HepG2 (cell line): ENCODE data around the gene GFRA1. TPM values are rescaled to one million over a fixed set of nuclear protein-coding genes. Genes with fewer than 3 reads are reported as not detected.

Experiments used
- ATAC-seq: fragments of 200-7000 bp; cut with Tn5 transposase; 3 replicates; pipeline ENCODE4 v1.9.1; 2020; ENCODE audit warnings: mild to moderate bottlenecking, moderate library complexity
- BruUV-seq: library from RNA; stranded (reverse); fragments of 400-500 nt; replicated peaks from 2 replicates; lab custom pipeline; 2021; lab: Mats Ljungman, UMichigan
- CTCF ChIA-PET: fragments of 300-600 bp; formaldehyde crosslinking; extraction: SDS; loops from one replicate; lab custom pipeline; 2021; ENCODE audit warnings: low total read pairs, inconsistent platforms, low intra/inter-chr PET ratio; lab: Yijun Ruan, JAX
- POLR2A ChIA-PET: fragments of 350-600 bp; sonication (Branson Sonifier 250); formaldehyde crosslinking; loops from one replicate; lab custom pipeline; 2020; ENCODE audit warnings: antibody characterized with exemption, inconsistent platforms; lab: Yijun Ruan, JAX
- DNase-seq: peaks from one replicate; pipeline ENCODE4 v3.0.0-alpha.2; 2015; ENCODE audit warnings: low spot score
- FAIRE-seq: peaks from 3 replicates; lab custom pipeline; 2011; peaks lifted over from hg19 to GRCh38; lab: Jason Lieb, UNC
- H2AFZ ChIP-seq: one replicate; pipeline ENCODE4 v1.6.1; 2011; ENCODE audit warnings: low read length, inconsistent platforms
- H3K27ac ChIP-seq: fragments of 300-600 bp; 3 replicates; pipeline ENCODE4 v1.8.0; 2011; ENCODE audit warnings: mixed run types, mild to moderate bottlenecking, mixed read lengths, low read length, inconsistent platforms; ENCODE audit not compliant: insufficient read depth; ENCODE audit errors: extremely low read length
- H3K27me3 ChIP-seq, 2 experiments: fragments of 200-600 bp in 1 of 2; 2 replicates in 1 of 2; 3 replicates in 1 of 2; pipeline versions ENCODE4 v1.6.0 to v1.8.0; 2011; ENCODE audit warnings: low read length in 2 of 2, mild to moderate bottlenecking in 2 of 2, moderate library complexity in 2 of 2, inconsistent platforms in 1 of 2; ENCODE audit not compliant: insufficient read depth in 2 of 2, control insufficient read depth in 1 of 2
- H3K36me3 ChIP-seq, 2 experiments: fragments of 200-600 bp in 1 of 2; replicated peaks in 1 of 2; 2 replicates in 1 of 2; 3 replicates in 1 of 2; pipeline versions ENCODE4 v1.5.1 to v1.8.0; 2011; ENCODE audit warnings: low read length in 2 of 2, inconsistent platforms in 1 of 2; ENCODE audit not compliant: insufficient read depth in 2 of 2, control insufficient read depth in 1 of 2
- H3K4me1 ChIP-seq: 2 replicates; pipeline ENCODE4 v1.5.1; 2012; ENCODE audit warnings: low read length, inconsistent platforms; ENCODE audit not compliant: insufficient read depth
- H3K4me2 ChIP-seq: 2 replicates; pipeline ENCODE4 v1.6.0; 2011; ENCODE audit warnings: low read depth, low read length, inconsistent platforms
- H3K4me3 ChIP-seq, 3 experiments: fragments of 200-600 bp in 1 of 3; sonication (generic), shearing (Covaris generic) in 1 of 3; replicated peaks in 1 of 3; 2 replicates each; pipeline ENCODE4 v1.5.1; 2011 to 2016; ENCODE audit warnings: low read length in 3 of 3, inconsistent platforms in 2 of 3, low read depth in 2 of 3, mild to moderate bottlenecking in 2 of 3, control low read depth in 1 of 3, mixed read lengths in 1 of 3; ENCODE audit not compliant: insufficient read depth in 1 of 3
- H3K79me2 ChIP-seq: one replicate; pipeline ENCODE4 v1.6.1; 2011; ENCODE audit warnings: low read length, inconsistent platforms; ENCODE audit not compliant: insufficient read depth
- H3K9ac ChIP-seq: 2 replicates; pipeline ENCODE4 v1.6.0; 2011; ENCODE audit warnings: mild to moderate bottlenecking, low read depth, low read length, inconsistent platforms; ENCODE audit not compliant: insufficient read depth
- H3K9me3 ChIP-seq: 2 replicates; pipeline ENCODE4 v1.5.1; 2012; ENCODE audit warnings: mild to moderate bottlenecking, low read length
- H4K20me1 ChIP-seq: 2 replicates; pipeline ENCODE4 v1.6.0; 2011; ENCODE audit warnings: inconsistent platforms, mild to moderate bottlenecking, low read length, moderate library complexity; ENCODE audit not compliant: insufficient read depth
- AHR ChIP-seq: IDR thresholded peaks from 2 replicates; pipeline ENCODE4 v1.6.1; 2018; ENCODE audit warnings: missing genetic modification reagents, missing compliant biosample characterization
- DNMT3B ChIP-seq: conservative IDR thresholded peaks from 2 replicates; pipeline ENCODE4 v1.6.1; 2016; ENCODE audit warnings: missing biosample characterization, control low read depth
- GPBP1L1 ChIP-seq: sonication (generic); formaldehyde crosslinking; IDR thresholded peaks from 2 replicates; pipeline ENCODE4 v1.5.0; 2020; ENCODE audit warnings: mild to moderate bottlenecking, missing genetic modification reagents
- HNRNPLL ChIP-seq: fragments of 200-400 bp; formaldehyde crosslinking; IDR thresholded peaks from 2 replicates; pipeline ENCODE4 v1.6.1; 2017; ENCODE audit warnings: mild to moderate bottlenecking, low read depth, low read length; ENCODE audit not compliant: poor library complexity, severe bottlenecking
- KDM2A ChIP-seq: sonication (generic); formaldehyde crosslinking; IDR thresholded peaks from 2 replicates; pipeline ENCODE4 v1.4.0; 2020; ENCODE audit warnings: low read depth, missing genetic modification reagents, borderline replicate concordance
- PAF1 ChIP-seq: IDR thresholded peaks from 2 replicates; pipeline ENCODE4 v1.6.1; 2016; ENCODE audit warnings: missing genetic modification reagents, missing compliant biosample characterization
- POLR2AphosphoS2 ChIP-seq: IDR thresholded peaks from 2 replicates; pipeline ENCODE4 v1.6.1; 2011; ENCODE audit warnings: low read depth, low read length, improper control_type of control experiment
- RCOR2 ChIP-seq: IDR thresholded peaks from 2 replicates; pipeline ENCODE4 v1.6.1; 2016; ENCODE audit warnings: missing biosample characterization, missing genetic modification reagents
- ZBTB2 ChIP-seq: sonication (generic); formaldehyde crosslinking; IDR thresholded peaks from 2 replicates; pipeline ENCODE4 v1.8.0; 2022; ENCODE audit warnings: low read depth, missing genetic modification reagents
- ZFP41 ChIP-seq: sonication (generic); formaldehyde crosslinking; IDR thresholded peaks from 2 replicates; pipeline ENCODE4 v1.4.0; 2020; ENCODE audit warnings: mild to moderate bottlenecking, missing genetic modification reagents, borderline replicate concordance
- ZNF761 ChIP-seq: sonication (generic); formaldehyde crosslinking; conservative IDR thresholded peaks from 2 replicates; pipeline ENCODE4 v1.4.0; 2020; ENCODE audit warnings: mild to moderate bottlenecking, missing genetic modification reagents
- ZNF772 ChIP-seq: sonication (generic); formaldehyde crosslinking; IDR thresholded peaks from 2 replicates; pipeline ENCODE4 v1.5.0; 2020; ENCODE audit warnings: mild to moderate bottlenecking, missing genetic modification reagents
- WGBS: methylation state at CpG from one replicate; pipeline ENCODE4 v1.1.6; 2017; ENCODE audit warnings: low lambda C conversion rate; 5-methylcytosine and 5-hydroxymethylcytosine counted together
- in situ Hi-C: cut with HindIII; loops from 2 replicates; pipeline ENCODE4 v1.10.0; 2017; ENCODE audit warnings: low pct_unique_long_range_greater_than_20kb; ENCODE audit not compliant: extremely low pct_ligation_motif_present
- intact Hi-C: fragments of 100-400 bp; cut with micrococcal nuclease; formaldehyde crosslinking; loops from one replicate; pipeline ENCODE4 v1.10.0; 2022; ENCODE audit not compliant: unreplicated experiment
- polyA plus RNA-seq, 8 experiments: library from polyadenylated mRNA; depleted of rRNA in 3 of 8; stranded (reverse) in 7 of 8; unstranded in 1 of 8; fragments of >200 nt; fragmentation: Illumina TruSeq in 4 of 8; extraction: Trizol in 4 of 8; gene quantifications; 2 replicates each; pipeline versions ENCODE4 v1.2.1 to v1.2.3, GENCODE V29; 2011 to 2016; ENCODE audit warnings: low read depth in 4 of 8, missing spikeins in 1 of 8, mixed read lengths in 1 of 8; ENCODE audit not compliant: insufficient read depth in 1 of 8
- total RNA-seq, 5 experiments: library from RNA; depleted of rRNA; stranded (reverse); fragments of >200 nt; fragmentation: Illumina TruSeq; extraction: Trizol; gene quantifications; 2 replicates each; pipeline ENCODE4 v1.2.3, GENCODE V29; 2016; ENCODE audit warnings: low read depth in 1 of 5
- TF ChIP-seq, protein P1 (sequence below): sonication (generic); formaldehyde crosslinking; IDR thresholded peaks from 2 replicates; pipeline ENCODE4 v1.8.0; 2022; ENCODE audit warnings: mild to moderate bottlenecking, missing genetic modification reagents; ENCODE audit not compliant: insufficient replicate concordance
- TF ChIP-seq, protein P2 (sequence below): IDR thresholded peaks from 2 replicates; pipeline ENCODE4 v1.6.1; 2018; ENCODE audit warnings: missing genetic modification reagents

GFRA1 gene
- total and polyA plus RNA-seq, 2 of the 13 experiments (the other 11 are each of a cell fraction or from before 2014, with no cell fraction given) = not detected

DNA sequence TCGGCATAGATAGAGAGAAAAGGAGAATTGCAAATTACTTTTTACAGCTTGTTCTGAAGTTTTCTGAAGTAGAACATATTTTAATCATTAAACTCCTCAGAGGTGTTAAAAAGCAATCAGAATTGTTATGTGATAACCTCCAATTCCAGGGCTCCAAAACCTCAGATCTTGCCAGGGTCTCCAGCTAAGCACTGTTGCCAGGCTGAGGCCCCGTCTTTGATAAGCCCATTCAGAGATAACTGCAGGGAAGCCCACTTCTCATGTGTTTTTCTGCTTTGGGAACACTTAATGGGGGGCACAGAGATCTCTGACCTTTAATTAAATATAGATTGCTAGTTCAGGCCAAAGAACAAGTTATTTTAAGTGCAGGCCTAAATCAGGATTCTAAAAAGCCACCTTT, 40.4 kb downstream of the GFRA1 start:
- 1% methylated on average over 2 of the region's 2 CpGs for WGBS
- ChIA-PET CTCF (no interaction called here), POLR2A (no interaction called here)
- DNase-seq (no peak), ATAC-seq (no peak), FAIRE-seq (no peak)
- BruUV-seq = no TSS peak
- no peaks in the 10 kb centered on the region for H4K20me1 ChIP-seq
- H3K27ac ChIP-seq = no peak overlapping the region
- H2AFZ ChIP-seq = no peak overlapping the region
- H3K4me3 ChIP-seq = no peak overlapping the region
- H3K79me2 ChIP-seq = no peaks in the 10 kb centered on the region
- intact Hi-C loops (no loop called here), in situ Hi-C loops (no loop called here)
- no peak overlapping the region for H3K4me2 ChIP-seq
- no peak overlapping the region for H3K9ac ChIP-seq
- H3K4me1 ChIP-seq = no peaks in the 10 kb centered on the region
- no peaks in the 10 kb centered on the region for H3K27me3 ChIP-seq
- no peak for TF ChIP-seq GPBP1L1 (CRISPR knock-in tag)
- TF ChIP-seq, all 625 proteins: peak for 0
- H3K36me3 ChIP-seq = no peaks in the 10 kb centered on the region
- no peaks in the 10 kb centered on the region for H3K9me3 ChIP-seq

- H3K79me2 ChIP-seq = no peaks in the 10 kb centered on the region
- no peak overlapping the region for H3K9ac ChIP-seq
- intact Hi-C loops (no loop called here), in situ Hi-C loops (no loop called here)
- H3K4me1 ChIP-seq = no peaks in the 10 kb centered on the region
- WGBS = 81% methylated on average over 6 of the region's 6 CpGs
- no peak overlapping the region for H3K4me3 ChIP-seq
- FAIRE-seq (no peak), DNase-seq (no peak), ATAC-seq (no peak)
- H3K4me2 ChIP-seq = no peak overlapping the region
- no TSS peak for BruUV-seq
- H4K20me1 ChIP-seq = no peaks in the 10 kb centered on the region
- H3K27me3 ChIP-seq = no peaks in the 10 kb centered on the region
- no peak overlapping the region for H3K27ac ChIP-seq
- TF ChIP-seq HNRNPLL = no peak
- TF ChIP-seq ZBTB2 (CRISPR knock-in tag) = no peak
- TF ChIP-seq DNMT3B (CRISPR knock-in tag) = no peak
- no peak for TF ChIP-seq KDM2A (CRISPR knock-in tag)
- TF ChIP-seq POLR2AphosphoS2 = no peak
- no peak for TF ChIP-seq RCOR2 (CRISPR knock-in tag)
- TF ChIP-seq PAF1 = no peak
- TF ChIP-seq, protein P1, sequence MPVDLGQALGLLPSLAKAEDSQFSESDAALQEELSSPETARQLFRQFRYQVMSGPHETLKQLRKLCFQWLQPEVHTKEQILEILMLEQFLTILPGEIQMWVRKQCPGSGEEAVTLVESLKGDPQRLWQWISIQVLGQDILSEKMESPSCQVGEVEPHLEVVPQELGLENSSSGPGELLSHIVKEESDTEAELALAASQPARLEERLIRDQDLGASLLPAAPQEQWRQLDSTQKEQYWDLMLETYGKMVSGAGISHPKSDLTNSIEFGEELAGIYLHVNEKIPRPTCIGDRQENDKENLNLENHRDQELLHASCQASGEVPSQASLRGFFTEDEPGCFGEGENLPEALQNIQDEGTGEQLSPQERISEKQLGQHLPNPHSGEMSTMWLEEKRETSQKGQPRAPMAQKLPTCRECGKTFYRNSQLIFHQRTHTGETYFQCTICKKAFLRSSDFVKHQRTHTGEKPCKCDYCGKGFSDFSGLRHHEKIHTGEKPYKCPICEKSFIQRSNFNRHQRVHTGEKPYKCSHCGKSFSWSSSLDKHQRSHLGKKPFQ (CRISPR knock-in tag) = no peak
- no peak for TF ChIP-seq ZFP41 (CRISPR knock-in tag)
- no peak for TF ChIP-seq ZNF761 (CRISPR knock-in tag)
- TF ChIP-seq, protein P2, sequence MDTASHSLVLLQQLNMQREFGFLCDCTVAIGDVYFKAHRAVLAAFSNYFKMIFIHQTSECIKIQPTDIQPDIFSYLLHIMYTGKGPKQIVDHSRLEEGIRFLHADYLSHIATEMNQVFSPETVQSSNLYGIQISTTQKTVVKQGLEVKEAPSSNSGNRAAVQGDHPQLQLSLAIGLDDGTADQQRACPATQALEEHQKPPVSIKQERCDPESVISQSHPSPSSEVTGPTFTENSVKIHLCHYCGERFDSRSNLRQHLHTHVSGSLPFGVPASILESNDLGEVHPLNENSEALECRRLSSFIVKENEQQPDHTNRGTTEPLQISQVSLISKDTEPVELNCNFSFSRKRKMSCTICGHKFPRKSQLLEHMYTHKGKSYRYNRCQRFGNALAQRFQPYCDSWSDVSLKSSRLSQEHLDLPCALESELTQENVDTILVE = no peak
- TF ChIP-seq ZNF772 (CRISPR knock-in tag) = no peak
- no peak for TF ChIP-seq AHR
- no peaks in the 10 kb centered on the region for H3K36me3 ChIP-seq
- H3K9me3 ChIP-seq = no peaks in the 10 kb centered on the region
- no peak overlapping the region for H2AFZ ChIP-seq
- ChIA-PET CTCF (no interaction called here), POLR2A (no interaction called here)
These were observed 46.2 kb downstream of the GFRA1 start for GRCh38 chr10:116226766-116227165.
